Measurements from ENCODE around the gene CCDC172. TPM values are rescaled to one million over a fixed set of nuclear protein-coding genes. Genes with fewer than 3 reads are reported as not detected.

CCDC172 gene
- total RNA-seq, 1 experiment from 2014 or later, result not detected

- ChIA-PET POLR2A (ENCODE audit: unreplicated experiment) (no interaction called here), CTCF (no interaction called here)
- Histone ChIP-seq H3K9me2 (replicated peaks; ENCODE audit: low read length) (no peaks in the 10 kb centered on the region), H3K4me2 (ENCODE audit: low read length) (no peak overlapping the region), H3K27ac (ENCODE audit: low read length) (no peak overlapping the region), H3K36me3 (ENCODE audit: low read depth, low read length) (no peaks in the 10 kb centered on the region), H3K9me3 (ENCODE audit: low read length) (no peaks in the 10 kb centered on the region), H3K27me3 (ENCODE audit: low read length) (no peaks in the 10 kb centered on the region), H3K4me3 (ENCODE audit: low read length) (no peak overlapping the region), H3K9ac (ENCODE audit: low read length) (no peak overlapping the region), H3K4me1 (ENCODE audit: insufficient read depth, low read length) (no peaks in the 10 kb centered on the region), H4K20me1 (ENCODE audit: low read length) (no peaks in the 10 kb centered on the region), H3F3A (ENCODE audit: low read length, unreplicated experiment) (no peaks in the 10 kb centered on the region), H3K79me2 (ENCODE audit: low read length) (no peaks in the 10 kb centered on the region), H2AFZ (ENCODE audit: low read length) (no peak overlapping the region)
- intact Hi-C loops (cut with micrococcal nuclease), result no loop called here
- no peak for TF ChIP-seq EZH2 (IDR thresholded peaks at IDR 0.05; ENCODE audit: low read length, unreplicated experiment)
- no peak for TF ChIP-seq EZH2phosphoT487 (IDR thresholded peaks at IDR 0.05; ENCODE audit: borderline replicate concordance, low read length)
- TF ChIP-seq, protein P1, sequence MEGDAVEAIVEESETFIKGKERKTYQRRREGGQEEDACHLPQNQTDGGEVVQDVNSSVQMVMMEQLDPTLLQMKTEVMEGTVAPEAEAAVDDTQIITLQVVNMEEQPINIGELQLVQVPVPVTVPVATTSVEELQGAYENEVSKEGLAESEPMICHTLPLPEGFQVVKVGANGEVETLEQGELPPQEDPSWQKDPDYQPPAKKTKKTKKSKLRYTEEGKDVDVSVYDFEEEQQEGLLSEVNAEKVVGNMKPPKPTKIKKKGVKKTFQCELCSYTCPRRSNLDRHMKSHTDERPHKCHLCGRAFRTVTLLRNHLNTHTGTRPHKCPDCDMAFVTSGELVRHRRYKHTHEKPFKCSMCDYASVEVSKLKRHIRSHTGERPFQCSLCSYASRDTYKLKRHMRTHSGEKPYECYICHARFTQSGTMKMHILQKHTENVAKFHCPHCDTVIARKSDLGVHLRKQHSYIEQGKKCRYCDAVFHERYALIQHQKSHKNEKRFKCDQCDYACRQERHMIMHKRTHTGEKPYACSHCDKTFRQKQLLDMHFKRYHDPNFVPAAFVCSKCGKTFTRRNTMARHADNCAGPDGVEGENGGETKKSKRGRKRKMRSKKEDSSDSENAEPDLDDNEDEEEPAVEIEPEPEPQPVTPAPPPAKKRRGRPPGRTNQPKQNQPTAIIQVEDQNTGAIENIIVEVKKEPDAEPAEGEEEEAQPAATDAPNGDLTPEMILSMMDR (conservative IDR thresholded peaks at IDR 0.05; ENCODE audit: low read depth, low read length), result no peak
- ATAC-seq (no peak), DNase-seq (no peak)
- no TSS peak for BruUV-seq (replicated peaks)
Observed at GRCh38 chr10:116353817-116354216, 29.6 kb downstream of the CCDC172 start.

DNA sequence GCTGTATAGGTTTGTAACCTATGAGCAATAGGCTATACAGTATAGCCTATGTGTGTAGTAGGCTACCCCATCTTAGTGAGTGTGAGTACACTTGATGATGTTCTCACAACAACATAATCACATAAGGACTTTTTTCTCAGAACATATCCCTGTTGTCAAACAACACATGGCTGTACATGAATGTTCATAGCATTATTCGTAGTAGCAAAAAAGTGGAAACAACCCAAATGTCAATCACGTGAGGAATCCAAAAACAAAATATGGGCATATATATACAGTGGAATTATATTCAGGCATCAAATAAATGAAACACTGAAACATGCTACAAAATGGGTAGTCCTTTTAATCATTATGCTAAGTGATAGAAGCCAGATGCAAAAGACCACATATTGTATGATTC lies 31.1 kb downstream of the CCDC172 start:
- no peaks in the 10 kb centered on the region for H3K9me3 ChIP-seq (ENCODE audit: low read length)

DNA sequence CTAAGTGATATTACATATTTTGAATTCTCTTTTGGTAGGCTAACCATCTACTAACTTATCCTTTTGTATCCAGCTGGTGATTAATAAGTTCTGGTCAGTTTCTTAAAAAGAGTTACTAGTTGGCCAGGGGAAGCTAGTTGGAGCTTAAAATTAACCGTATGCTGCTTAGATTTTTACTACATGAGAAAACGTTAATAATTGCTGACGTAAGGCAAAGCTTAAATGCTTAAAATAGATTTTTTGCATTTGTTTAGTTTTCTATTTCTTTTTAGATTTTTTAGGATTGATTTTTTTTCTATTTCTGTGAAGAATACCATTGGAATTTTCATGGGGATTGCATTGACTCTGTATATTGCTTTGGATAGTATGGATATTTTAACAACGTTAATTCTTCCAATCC lies 32.6 kb downstream of the CCDC172 start:
- H3K4me1 ChIP-seq (ENCODE audit: insufficient read depth, low read length), result no peaks in the 10 kb centered on the region
- no peaks in the 10 kb centered on the region for H3K9me2 ChIP-seq (replicated peaks; ENCODE audit: low read length)
- H3F3A ChIP-seq (ENCODE audit: low read length, unreplicated experiment), result no peaks in the 10 kb centered on the region
- TF ChIP-seq, protein P1 (conservative IDR thresholded peaks at IDR 0.05; ENCODE audit: low read depth, low read length), result no peak
- no peak for TF ChIP-seq EZH2 (IDR thresholded peaks at IDR 0.05; ENCODE audit: low read length, unreplicated experiment)
- TF ChIP-seq EZH2phosphoT487 (IDR thresholded peaks at IDR 0.05; ENCODE audit: borderline replicate concordance, low read length), result no peak
- ATAC-seq (no peak), DNase-seq (no peak)
- POLR2A ChIA-PET (ENCODE audit: unreplicated experiment), result no interaction called here
- no peak overlapping the region for H3K4me2 ChIP-seq (ENCODE audit: low read length)
- CTCF ChIA-PET, result no interaction called here
- no peaks in the 10 kb centered on the region for H3K27me3 ChIP-seq (ENCODE audit: low read length)
- H3K9me3 ChIP-seq (ENCODE audit: low read length), result no peaks in the 10 kb centered on the region
- BruUV-seq (replicated peaks), result no TSS peak
- H3K79me2 ChIP-seq (ENCODE audit: low read length), result no peaks in the 10 kb centered on the region
- intact Hi-C loops (cut with micrococcal nuclease), result no loop called here
- H3K9ac ChIP-seq (ENCODE audit: low read length), result no peak overlapping the region
- H3K4me3 ChIP-seq (ENCODE audit: low read length), result no peak overlapping the region
- no peaks in the 10 kb centered on the region for H4K20me1 ChIP-seq (ENCODE audit: low read length)
- H3K27ac ChIP-seq (ENCODE audit: low read length), result no peak overlapping the region
- no peaks in the 10 kb centered on the region for H3K36me3 ChIP-seq (ENCODE audit: low read depth, low read length)
- no peak overlapping the region for H2AFZ ChIP-seq (ENCODE audit: low read length)

More for the DNA sequence above, 31.1 kb downstream of the CCDC172 start:
- BruUV-seq (replicated peaks), result no TSS peak
- H3K79me2 ChIP-seq (ENCODE audit: low read length), result no peaks in the 10 kb centered on the region
- no peaks in the 10 kb centered on the region for H3K36me3 ChIP-seq (ENCODE audit: low read depth, low read length)
- H3K27ac ChIP-seq (ENCODE audit: low read length), result no peak overlapping the region
- ATAC-seq, result no peak
- no peak overlapping the region for H3K9ac ChIP-seq (ENCODE audit: low read length)
- CTCF ChIA-PET, result no interaction called here
- no peak overlapping the region for H2AFZ ChIP-seq (ENCODE audit: low read length)
- no peaks in the 10 kb centered on the region for H3K9me2 ChIP-seq (replicated peaks; ENCODE audit: low read length)
- no peaks in the 10 kb centered on the region for H3K27me3 ChIP-seq (ENCODE audit: low read length)
- POLR2A ChIA-PET (ENCODE audit: unreplicated experiment), result no interaction called here
- H4K20me1 ChIP-seq (ENCODE audit: low read length), result no peaks in the 10 kb centered on the region
- no peak overlapping the region for H3K4me3 ChIP-seq (ENCODE audit: low read length)
- no peak for DNase-seq
- no peak overlapping the region for H3K4me2 ChIP-seq (ENCODE audit: low read length)
- intact Hi-C loops (cut with micrococcal nuclease), result no loop called here
- H3F3A ChIP-seq (ENCODE audit: low read length, unreplicated experiment), result no peaks in the 10 kb centered on the region
- H3K4me1 ChIP-seq (ENCODE audit: insufficient read depth, low read length), result no peaks in the 10 kb centered on the region
- TF ChIP-seq EZH2 (IDR thresholded peaks at IDR 0.05; ENCODE audit: low read length, unreplicated experiment) (no peak), EZH2phosphoT487 (IDR thresholded peaks at IDR 0.05; ENCODE audit: borderline replicate concordance, low read length) (no peak)
- TF ChIP-seq, protein P1 (conservative IDR thresholded peaks at IDR 0.05; ENCODE audit: low read depth, low read length), result no peak

Measured in PC-3 (cell line).